HEK293 (cell line): ENCODE measurements around the gene MACC1.
A peak's percentile ranks its signal among the peaks of the same experiment; 100 is the strongest.

Source experiments
- OSR2 ChIP-seq: fragments of 450-650 bp; formaldehyde crosslinking; IDR thresholded peaks from 2 replicates; pipeline ENCODE4 v1.5.1; 2016; ENCODE audit warnings: missing biosample characterization, missing genetic modification characterization
- PRDM1 ChIP-seq: fragments of 450-650 bp; formaldehyde crosslinking; IDR thresholded peaks from 2 replicates; pipeline ENCODE4; 2016; ENCODE audit warnings: missing biosample characterization, missing genetic modification characterization
- PRDM2 ChIP-seq: fragments of 450-650 bp; formaldehyde crosslinking; IDR thresholded peaks from 2 replicates; pipeline ENCODE4 v1.5.1; 2016; ENCODE audit warnings: missing biosample characterization, missing genetic modification characterization, borderline replicate concordance
- PRDM4 ChIP-seq: fragments of 450-650 bp; formaldehyde crosslinking; IDR thresholded peaks from 2 replicates; pipeline ENCODE4 v1.5.1; 2017; ENCODE audit warnings: missing biosample characterization, missing genetic modification characterization
- REST ChIP-seq: fragments of 450-650 bp; formaldehyde crosslinking; IDR thresholded peaks from 2 replicates; pipeline ENCODE4 v1.5.1; 2016; ENCODE audit warnings: missing biosample characterization, missing genetic modification characterization
- SP7 ChIP-seq: fragments of 450-650 bp; formaldehyde crosslinking; IDR thresholded peaks from 2 replicates; pipeline ENCODE4 v1.5.1; 2016; ENCODE audit warnings: missing biosample characterization, missing genetic modification characterization
- ZBTB20 ChIP-seq: fragments of 450-650 bp; formaldehyde crosslinking; IDR thresholded peaks from 2 replicates; pipeline ENCODE4 v1.5.1; 2016; ENCODE audit warnings: missing biosample characterization, missing genetic modification characterization
- ZBTB26 ChIP-seq: fragments of 450-650 bp; formaldehyde crosslinking; optimal IDR thresholded peaks from 2 replicates; pipeline ENCODE3; 2016; ENCODE audit warnings: missing biosample characterization, mild to moderate bottlenecking, missing genetic modification characterization
- ZNF140 ChIP-seq: fragments of 450-650 bp; formaldehyde crosslinking; IDR thresholded peaks from 2 replicates; pipeline ENCODE4 v1.5.1; 2016; ENCODE audit warnings: missing biosample characterization, missing genetic modification characterization
- ZNF19 ChIP-seq: fragments of 450-650 bp; formaldehyde crosslinking; IDR thresholded peaks from 2 replicates; pipeline ENCODE4; 2016; ENCODE audit warnings: missing biosample characterization, missing genetic modification characterization, low read depth
- ZNF2 ChIP-seq: fragments of 450-650 bp; formaldehyde crosslinking; IDR thresholded peaks from 2 replicates; pipeline ENCODE4 v1.5.1; 2016; ENCODE audit warnings: missing biosample characterization, missing genetic modification characterization
- ZNF202 ChIP-seq: fragments of 450-650 bp; formaldehyde crosslinking; IDR thresholded peaks from 2 replicates; pipeline ENCODE4 v1.5.1; 2016; ENCODE audit warnings: missing biosample characterization, missing genetic modification characterization, borderline replicate concordance
- ZNF223 ChIP-seq: fragments of 450-650 bp; formaldehyde crosslinking; IDR thresholded peaks from 2 replicates; pipeline ENCODE4 v1.5.1; 2016; ENCODE audit warnings: missing biosample characterization, missing genetic modification characterization
- ZNF24 ChIP-seq: fragments of 450-650 bp; formaldehyde crosslinking; IDR thresholded peaks from 2 replicates; pipeline ENCODE4 v1.5.1; 2016; ENCODE audit warnings: missing biosample characterization, missing genetic modification characterization
- ZNF274 ChIP-seq, 2 experiments: fragments of 200-500 bp in 1 of 2; fragments of 450-650 bp in 1 of 2; sonication (Bioruptor generic) in 1 of 2; formaldehyde crosslinking in 1 of 2; IDR thresholded peaks; 2 replicates each; pipeline versions ENCODE4 v1.5.1 to v1.6.1; 2014 to 2016; ENCODE audit warnings: borderline replicate concordance in 1 of 2, inconsistent platforms in 1 of 2, low read length in 1 of 2, missing biosample characterization in 1 of 2, missing genetic modification characterization in 1 of 2
- ZNF501 ChIP-seq: fragments of 450-650 bp; formaldehyde crosslinking; IDR thresholded peaks from 2 replicates; pipeline ENCODE4 v1.5.1; 2016; ENCODE audit warnings: missing biosample characterization, missing genetic modification characterization
- ZNF529 ChIP-seq: fragments of 450-650 bp; formaldehyde crosslinking; IDR thresholded peaks from 2 replicates; pipeline ENCODE4 v1.5.1; 2017; ENCODE audit warnings: missing genetic modification characterization, missing biosample characterization; ENCODE audit not compliant: insufficient replicate concordance
- ZNF548 ChIP-seq: fragments of 450-650 bp; formaldehyde crosslinking; IDR thresholded peaks from 2 replicates; pipeline ENCODE4 v1.5.1; 2016; ENCODE audit warnings: missing biosample characterization, missing genetic modification characterization
- ZNF560 ChIP-seq: fragments of 450-650 bp; formaldehyde crosslinking; IDR thresholded peaks from 2 replicates; pipeline ENCODE4 v1.5.1; 2017; ENCODE audit warnings: missing biosample characterization, missing genetic modification characterization, borderline replicate concordance
- ZNF626 ChIP-seq: fragments of 450-650 bp; sonication (Bioruptor Pico); formaldehyde crosslinking; IDR thresholded peaks from 2 replicates; pipeline ENCODE4 v1.5.1; 2018; ENCODE audit warnings: missing biosample characterization, missing genetic modification characterization, inconsistent platforms
- ZNF629 ChIP-seq: fragments of 450-650 bp; formaldehyde crosslinking; IDR thresholded peaks from 2 replicates; pipeline ENCODE4 v1.5.1; 2017; ENCODE audit warnings: missing biosample characterization, missing genetic modification characterization
- ZNF645 ChIP-seq: fragments of 450-650 bp; formaldehyde crosslinking; IDR thresholded peaks from 2 replicates; pipeline ENCODE4; 2016; ENCODE audit warnings: missing biosample characterization, missing genetic modification characterization
- ZNF76 ChIP-seq: fragments of 450-650 bp; formaldehyde crosslinking; IDR thresholded peaks from 2 replicates; pipeline ENCODE4; 2016; ENCODE audit warnings: low read depth, missing biosample characterization, missing genetic modification characterization, borderline replicate concordance
- TF ChIP-seq, protein P1 (sequence below): fragments of 450-650 bp; IDR thresholded peaks from 2 replicates; pipeline ENCODE4 v1.5.1; 2018; ENCODE audit warnings: missing biosample characterization, mild to moderate bottlenecking, missing genetic modification characterization

The MACC1 gene

DNA sequence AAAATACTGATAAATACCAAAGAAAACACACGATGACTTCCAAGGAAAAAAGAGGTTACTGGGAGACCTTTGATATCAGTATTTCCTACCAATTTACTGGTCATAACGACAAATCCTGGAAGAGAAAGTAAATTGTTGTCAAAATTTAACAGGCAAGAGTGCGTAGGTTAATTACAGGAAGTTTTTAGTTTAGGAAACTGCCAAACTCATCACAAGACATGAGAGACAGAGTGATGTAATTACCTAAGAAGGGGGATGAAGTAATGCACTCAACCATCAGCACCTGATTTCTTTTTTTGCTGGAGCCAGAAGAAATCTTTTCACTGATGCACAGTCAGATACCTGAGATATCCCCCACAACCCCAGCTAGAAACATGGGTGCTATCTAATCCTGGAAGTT lies 16.8 kb downstream of the MACC1 start (continued):
- TF ChIP-seq PRDM1 (tag by site-specific recombination) (no peak), ZNF274 (IDR thresholded peaks at IDR 0.05; ENCODE audit: low read length) (no peak), ZNF274 (tag by site-specific recombination; IDR thresholded peaks at IDR 0.05; ENCODE audit: borderline replicate concordance) (no peak), ZNF24 (tag by site-specific recombination) (peak; percentile 65; the same call in 1 of the 2 replicates), ZNF223 (tag by site-specific recombination) (no peak), ZNF560 (tag by site-specific recombination) (no peak), OSR2 (tag by site-specific recombination) (peak; percentile 51; the same call in 1 of the 2 replicates), PRDM4 (tag by site-specific recombination) (no peak; the same call in 1 of the 2 replicates), ZNF76 (tag by site-specific recombination) (no peak), ZNF529 (tag by site-specific recombination) (no peak), SP7 (peak; percentile 27; the same call in 1 of the 2 replicates), ZNF501 (tag by site-specific recombination) (no peak), ZBTB26 (tag by site-specific recombination) (no peak), ZNF2 (no peak), ZNF140 (no peak), ZNF202 (no peak), ZNF629 (tag by site-specific recombination) (peak; percentile 78), ZNF548 (tag by site-specific recombination) (no peak), ZNF645 (tag by site-specific recombination) (no peak), ZBTB20 (no peak), PRDM2 (tag by site-specific recombination) (no peak), ZNF626 (no peak), ZNF19 (no peak), REST (no peak)
- TF ChIP-seq, protein P1, sequence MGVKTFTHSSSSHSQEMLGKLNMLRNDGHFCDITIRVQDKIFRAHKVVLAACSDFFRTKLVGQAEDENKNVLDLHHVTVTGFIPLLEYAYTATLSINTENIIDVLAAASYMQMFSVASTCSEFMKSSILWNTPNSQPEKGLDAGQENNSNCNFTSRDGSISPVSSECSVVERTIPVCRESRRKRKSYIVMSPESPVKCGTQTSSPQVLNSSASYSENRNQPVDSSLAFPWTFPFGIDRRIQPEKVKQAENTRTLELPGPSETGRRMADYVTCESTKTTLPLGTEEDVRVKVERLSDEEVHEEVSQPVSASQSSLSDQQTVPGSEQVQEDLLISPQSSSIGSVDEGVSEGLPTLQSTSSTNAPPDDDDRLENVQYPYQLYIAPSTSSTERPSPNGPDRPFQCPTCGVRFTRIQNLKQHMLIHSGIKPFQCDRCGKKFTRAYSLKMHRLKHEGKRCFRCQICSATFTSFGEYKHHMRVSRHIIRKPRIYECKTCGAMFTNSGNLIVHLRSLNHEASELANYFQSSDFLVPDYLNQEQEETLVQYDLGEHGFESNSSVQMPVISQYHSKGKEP (tag by site-specific recombination) = no peak
